ENCODE measurements around the gene CPEB1.

- TF ChIP-seq, protein P1, sequence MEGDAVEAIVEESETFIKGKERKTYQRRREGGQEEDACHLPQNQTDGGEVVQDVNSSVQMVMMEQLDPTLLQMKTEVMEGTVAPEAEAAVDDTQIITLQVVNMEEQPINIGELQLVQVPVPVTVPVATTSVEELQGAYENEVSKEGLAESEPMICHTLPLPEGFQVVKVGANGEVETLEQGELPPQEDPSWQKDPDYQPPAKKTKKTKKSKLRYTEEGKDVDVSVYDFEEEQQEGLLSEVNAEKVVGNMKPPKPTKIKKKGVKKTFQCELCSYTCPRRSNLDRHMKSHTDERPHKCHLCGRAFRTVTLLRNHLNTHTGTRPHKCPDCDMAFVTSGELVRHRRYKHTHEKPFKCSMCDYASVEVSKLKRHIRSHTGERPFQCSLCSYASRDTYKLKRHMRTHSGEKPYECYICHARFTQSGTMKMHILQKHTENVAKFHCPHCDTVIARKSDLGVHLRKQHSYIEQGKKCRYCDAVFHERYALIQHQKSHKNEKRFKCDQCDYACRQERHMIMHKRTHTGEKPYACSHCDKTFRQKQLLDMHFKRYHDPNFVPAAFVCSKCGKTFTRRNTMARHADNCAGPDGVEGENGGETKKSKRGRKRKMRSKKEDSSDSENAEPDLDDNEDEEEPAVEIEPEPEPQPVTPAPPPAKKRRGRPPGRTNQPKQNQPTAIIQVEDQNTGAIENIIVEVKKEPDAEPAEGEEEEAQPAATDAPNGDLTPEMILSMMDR (IDR thresholded peaks at IDR 0.05), result no peak
- no peak for TF ChIP-seq POLR2A (IDR thresholded peaks at IDR 0.05)
These were observed 115.4 kb downstream of the CPEB1 start for GRCh38 chr15:82531496-82532382.

All from lower leg skin (tissue), 3 donors.